ENCODE data around the gene AUTS2.

GRCh38 chr7:70354409-70355169 is 756.3 kb downstream of the AUTS2 start:
- no peak for TF ChIP-seq POLR2A (IDR thresholded peaks at IDR 0.05)
- TF ChIP-seq, protein P1, sequence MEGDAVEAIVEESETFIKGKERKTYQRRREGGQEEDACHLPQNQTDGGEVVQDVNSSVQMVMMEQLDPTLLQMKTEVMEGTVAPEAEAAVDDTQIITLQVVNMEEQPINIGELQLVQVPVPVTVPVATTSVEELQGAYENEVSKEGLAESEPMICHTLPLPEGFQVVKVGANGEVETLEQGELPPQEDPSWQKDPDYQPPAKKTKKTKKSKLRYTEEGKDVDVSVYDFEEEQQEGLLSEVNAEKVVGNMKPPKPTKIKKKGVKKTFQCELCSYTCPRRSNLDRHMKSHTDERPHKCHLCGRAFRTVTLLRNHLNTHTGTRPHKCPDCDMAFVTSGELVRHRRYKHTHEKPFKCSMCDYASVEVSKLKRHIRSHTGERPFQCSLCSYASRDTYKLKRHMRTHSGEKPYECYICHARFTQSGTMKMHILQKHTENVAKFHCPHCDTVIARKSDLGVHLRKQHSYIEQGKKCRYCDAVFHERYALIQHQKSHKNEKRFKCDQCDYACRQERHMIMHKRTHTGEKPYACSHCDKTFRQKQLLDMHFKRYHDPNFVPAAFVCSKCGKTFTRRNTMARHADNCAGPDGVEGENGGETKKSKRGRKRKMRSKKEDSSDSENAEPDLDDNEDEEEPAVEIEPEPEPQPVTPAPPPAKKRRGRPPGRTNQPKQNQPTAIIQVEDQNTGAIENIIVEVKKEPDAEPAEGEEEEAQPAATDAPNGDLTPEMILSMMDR (IDR thresholded peaks at IDR 0.05) = no peak
